Umbilical cord (tissue), 2 donors: ENCODE data around the gene TBC1D3H. TPM values are rescaled to one million over a fixed set of nuclear protein-coding genes. Genes with fewer than 3 reads are reported as not detected.
"Not testable (repeated sequence)": the region's sequence is repeated elsewhere in the genome, so short reads cannot be mapped to it uniquely, and the experiment has no call there.

Source experiments
- DNase-seq: peaks from one replicate; pipeline ENCODE4 v3.0.0-alpha.2; 2015; ENCODE audit warnings: low spot score
- total RNA-seq: library from RNA; depleted of rRNA; stranded (reverse); fragments of >200 nt; gene quantifications from one replicate; pipeline ENCODE4 v1.2.3, GENCODE V29; 2014; ENCODE audit warnings: low replicate concordance; ENCODE audit not compliant: insufficient read depth

Gene TBC1D3H
- total RNA-seq, result 1.4 TPM

DNA sequence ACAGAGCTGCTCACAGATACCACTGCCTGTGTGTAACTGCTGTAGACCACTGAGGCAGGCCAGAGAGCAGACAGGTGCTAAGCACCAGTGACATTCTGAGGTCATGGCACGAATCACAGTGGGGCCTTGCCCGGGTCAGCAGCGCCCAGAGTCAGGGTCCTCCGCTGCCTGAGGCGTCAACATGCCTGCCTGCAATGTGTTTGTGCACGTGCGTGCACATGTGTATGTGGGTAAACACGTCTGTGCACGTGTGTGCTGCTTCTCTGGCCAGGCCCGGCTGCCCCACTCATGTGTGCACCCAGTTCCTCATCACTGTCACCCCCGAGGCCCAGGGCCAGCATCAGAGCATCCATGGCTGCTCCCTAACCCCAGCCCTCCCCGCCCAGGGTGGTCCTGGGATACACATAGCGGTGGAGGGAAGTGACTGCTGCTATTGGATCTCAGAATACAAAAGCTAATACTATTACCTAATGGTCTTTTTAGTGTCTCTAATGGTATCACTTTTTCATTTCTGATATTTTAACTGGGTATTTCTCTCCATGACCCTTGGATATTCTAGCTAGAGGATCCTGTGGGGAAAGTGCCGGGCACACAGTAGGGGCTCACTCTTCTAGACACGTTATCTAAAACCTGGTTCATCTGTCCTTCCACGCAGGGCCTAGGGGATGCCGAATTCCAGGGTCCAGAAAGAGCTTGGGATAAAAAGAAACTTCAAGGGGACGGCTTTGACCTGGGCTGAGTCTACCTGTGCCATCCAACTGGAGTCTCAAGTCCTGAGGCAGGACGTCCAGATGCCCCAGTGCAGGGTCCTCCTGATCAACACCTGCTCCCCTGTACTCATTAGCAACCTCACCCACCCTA lies at the start of gene TBC1D3H:
TSS of gene TBC1D3H (minus strand) at position 51 of the 861 bp plus-strand sequence. CDS start 1,540 bp downstream, outside the sequence.
- DNase-seq, result not testable (repeated sequence)

DNA sequence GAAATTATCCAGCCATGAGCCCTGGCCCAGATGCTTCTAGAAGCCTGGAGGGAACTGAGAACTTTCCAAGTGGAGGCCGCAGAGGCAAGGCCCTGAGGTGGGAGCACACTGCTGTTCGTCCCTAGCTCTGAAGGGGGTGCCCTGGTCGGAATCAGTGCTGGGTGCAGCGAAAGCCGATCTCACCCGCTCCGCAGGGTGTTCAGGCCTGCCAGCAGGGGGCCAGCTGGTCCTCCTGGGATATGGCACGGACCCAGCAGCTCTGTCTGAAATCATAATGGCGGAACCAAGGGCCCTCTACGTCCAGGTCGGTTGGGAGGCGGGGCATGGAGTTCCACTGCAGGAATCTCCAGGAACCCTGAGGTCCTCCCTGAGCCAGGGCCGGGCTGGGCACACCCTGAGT lies 40.7 kb upstream of the TBC1D3H start:
- not testable (repeated sequence) for DNase-seq

DNA sequence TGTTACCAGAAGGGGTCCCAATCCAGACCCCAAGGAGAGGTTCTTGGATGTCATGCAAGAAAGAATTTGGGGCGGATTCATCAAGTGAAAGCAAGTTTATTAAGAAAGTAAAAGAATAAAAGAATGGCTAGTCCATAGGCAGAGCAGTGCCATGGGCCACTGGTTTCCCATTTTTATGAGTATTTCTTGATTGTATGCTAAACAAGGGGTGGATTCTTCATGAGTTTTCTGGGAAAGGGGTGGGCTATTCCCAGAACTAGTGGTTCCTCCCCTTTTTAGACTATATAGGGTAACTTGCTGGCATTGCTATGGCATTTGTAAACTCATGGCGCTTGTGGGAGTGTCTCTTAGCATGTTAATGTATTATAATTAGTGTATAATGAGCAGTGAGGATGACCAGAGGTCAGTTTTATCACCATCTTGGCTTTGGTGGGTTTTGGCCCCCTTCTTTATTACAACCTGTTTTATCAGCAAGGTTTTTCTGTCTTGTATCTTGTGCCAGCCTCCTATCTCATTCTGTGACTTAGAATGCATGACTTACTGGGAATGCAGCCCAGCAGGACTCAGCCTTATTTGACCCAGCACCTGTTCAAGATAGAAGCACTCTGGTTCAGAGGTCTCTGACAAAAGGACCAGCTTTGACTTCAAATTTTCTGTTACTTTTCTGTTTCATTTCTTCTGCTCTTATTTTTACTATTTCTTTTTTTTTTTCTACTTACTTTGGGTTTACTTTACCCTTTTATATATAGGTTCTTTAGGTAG lies 27.1 kb upstream of the TBC1D3H start:
- DNase-seq, result not testable (repeated sequence)

DNA sequence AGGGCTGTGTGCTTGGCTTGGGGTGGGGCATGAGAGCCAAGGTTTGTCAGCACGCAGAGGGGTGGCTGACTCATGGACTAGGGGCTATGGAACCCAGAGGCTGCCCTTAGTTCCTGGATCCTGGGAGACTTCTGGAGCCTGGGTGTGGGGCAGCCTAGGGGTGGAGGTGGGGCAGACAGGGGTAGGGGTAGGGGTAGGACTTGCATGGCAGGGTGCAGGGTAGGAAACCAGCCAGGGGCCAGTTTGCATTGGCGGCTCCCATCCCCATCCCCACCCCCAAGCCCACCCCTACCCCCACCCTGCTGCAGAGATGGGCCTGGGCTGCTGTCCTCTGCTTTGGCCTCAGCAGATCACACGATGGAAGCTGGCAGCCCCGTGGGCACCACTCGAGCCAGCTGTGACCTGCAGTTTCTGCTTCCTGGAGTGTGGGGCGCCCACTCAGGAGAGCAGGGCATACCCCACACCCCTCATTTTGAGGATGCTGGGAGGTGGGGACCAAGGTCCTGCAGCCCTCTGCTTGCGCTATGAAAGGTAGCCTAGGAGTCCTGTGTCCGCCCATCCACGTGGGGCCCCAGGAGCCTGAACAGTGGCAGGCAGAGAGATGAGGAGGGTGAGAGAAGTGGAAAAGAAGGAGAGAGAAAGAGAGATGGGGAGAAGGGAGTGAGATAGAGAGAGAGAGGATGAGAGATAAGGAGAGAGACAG lies 2.9 kb upstream of the TBC1D3H start:
- DNase-seq, result not testable (repeated sequence)

DNA sequence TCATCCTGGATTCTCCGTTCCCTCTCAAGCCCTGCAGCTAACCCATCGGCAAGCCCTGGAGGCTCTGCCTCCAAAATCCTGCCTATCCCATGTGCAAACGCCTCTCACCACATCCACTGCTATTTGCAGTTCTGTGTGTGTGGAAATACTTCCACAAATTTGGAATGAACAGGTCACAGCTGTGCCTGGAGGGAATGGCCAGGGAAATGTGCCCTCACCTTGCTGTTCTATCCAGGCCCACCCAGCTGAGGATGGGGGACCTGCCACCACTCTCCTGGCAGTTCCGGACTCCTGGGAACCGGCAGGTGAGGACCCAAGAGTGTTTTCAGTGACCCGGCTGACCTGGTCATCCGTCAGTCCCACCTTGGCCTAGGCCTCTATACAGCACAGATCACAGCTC lies 12.3 kb downstream of the TBC1D3H start:
- DNase-seq, result not testable (repeated sequence)

DNA sequence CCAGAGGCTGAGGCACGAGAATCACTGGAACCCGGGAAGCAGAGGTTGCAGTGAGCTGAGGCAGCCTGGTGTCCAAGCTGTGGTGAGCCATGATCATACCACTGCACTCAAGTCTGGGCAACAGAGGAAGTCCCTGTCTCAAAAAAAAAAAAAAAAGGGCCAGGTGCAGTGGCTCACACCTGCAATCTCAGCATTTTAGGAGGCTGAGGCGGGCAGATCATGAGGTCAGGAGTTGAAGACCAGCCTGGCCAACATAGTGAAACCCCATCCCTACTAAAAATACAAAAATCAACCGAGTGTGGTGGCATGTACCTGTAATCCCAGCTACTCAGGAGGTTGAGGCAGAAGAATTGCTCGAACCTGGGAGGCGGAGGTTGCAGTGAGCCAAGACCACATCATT lies 25.7 kb downstream of the TBC1D3H start:
- DNase-seq, result not testable (repeated sequence)

Other genes with a start within 250 kb of the TBC1D3H start
- 2.9 TPM for gene TBC1D3B, start 211.8 kb downstream of the TBC1D3H start, total RNA-seq
- 37.8 TPM for gene CCL3L1, start 191.7 kb downstream of the TBC1D3H start, total RNA-seq
- gene CCL4L2, start 177.4 kb downstream of the TBC1D3H start, total RNA-seq, result 59.9 TPM
- 5.8 TPM for gene TBC1D3I, start 123.9 kb downstream of the TBC1D3H start, total RNA-seq
- gene TBC1D3G, start 64.6 kb downstream of the TBC1D3H start, total RNA-seq, result 1.4 TPM
- gene ZNHIT3, start 98.2 kb upstream of the TBC1D3H start, total RNA-seq, result 11.3 TPM
- 37.1 TPM for gene MYO19, start 146.4 kb upstream of the TBC1D3H start, total RNA-seq
- 8.2 TPM for gene PIGW, start 146.6 kb upstream of the TBC1D3H start, total RNA-seq
- 86.9 TPM for gene GGNBP2, start 156.5 kb upstream of the TBC1D3H start, total RNA-seq
- gene DHRS11, start 203.4 kb upstream of the TBC1D3H start, total RNA-seq, result 20.2 TPM
- gene MRM1, start 213.1 kb upstream of the TBC1D3H start, total RNA-seq, result 12.0 TPM